NCI-H146 treated with DMSO at 0.1 percent for 48 hours (cell line): Measurements from ENCODE around the gene BIRC2.
"Not testable (repeated sequence)": the region's sequence is repeated elsewhere in the genome, so short reads cannot be mapped to it uniquely, and the experiment has no call there.

Source experiments
- DNase-seq: peaks from one replicate; lab custom pipeline; 2025; ENCODE audit not compliant: unreplicated experiment; lab: John Stamatoyannopoulos, UW

BIRC2 gene

GRCh38 chr11:102374633-102375424 is 27.8 kb downstream of the BIRC2 start:
- DNase-seq = not testable (repeated sequence)

DNA sequence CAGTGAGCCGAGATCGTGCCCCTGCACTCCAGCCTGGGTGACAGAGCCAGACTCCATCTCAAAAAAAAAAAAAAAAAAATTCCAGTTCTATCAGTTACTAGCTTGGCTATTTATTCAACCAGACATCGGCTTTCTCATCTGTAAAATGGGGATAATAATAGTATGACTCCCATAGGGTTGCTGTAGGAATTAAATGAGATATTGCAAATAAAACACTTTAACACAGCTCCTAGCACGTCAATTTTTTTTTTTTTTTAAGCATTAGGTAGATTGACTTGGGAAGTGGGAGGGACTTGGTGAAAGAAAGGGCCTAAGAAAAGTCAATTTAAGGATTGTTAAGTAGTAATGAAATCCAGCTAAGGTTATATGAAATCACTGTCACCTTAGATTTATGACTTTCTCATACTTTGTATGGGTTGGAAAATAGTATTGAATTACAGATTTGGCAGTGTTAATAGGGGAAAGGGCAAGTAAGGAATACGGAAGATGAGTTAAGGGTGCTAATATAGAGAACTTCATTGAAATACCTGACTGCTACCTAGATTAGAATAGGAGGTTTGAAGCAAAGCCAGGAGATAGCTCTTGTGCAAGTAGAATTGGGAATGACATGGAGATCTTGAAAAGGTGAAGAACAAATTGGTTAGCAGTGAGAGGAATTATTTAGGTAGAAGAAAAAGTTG is 28.8 kb downstream of the BIRC2 start:
- no peak for DNase-seq

DNA sequence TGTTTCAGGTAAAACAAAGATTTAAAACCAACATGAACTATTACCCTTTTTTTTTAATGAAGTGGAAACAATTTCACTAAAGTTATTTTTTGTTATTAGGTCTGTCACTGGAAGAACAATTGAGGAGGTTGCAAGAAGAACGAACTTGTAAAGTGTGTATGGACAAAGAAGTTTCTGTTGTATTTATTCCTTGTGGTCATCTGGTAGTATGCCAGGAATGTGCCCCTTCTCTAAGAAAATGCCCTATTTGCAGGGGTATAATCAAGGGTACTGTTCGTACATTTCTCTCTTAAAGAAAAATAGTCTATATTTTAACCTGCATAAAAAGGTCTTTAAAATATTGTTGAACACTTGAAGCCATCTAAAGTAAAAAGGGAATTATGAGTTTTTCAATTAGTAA is 30.9 kb downstream of the BIRC2 start:
- DNase-seq = no peak

- DNase-seq = no peak
These were observed 31.8 kb downstream of the BIRC2 start for GRCh38 chr11:102378818-102379217.

GRCh38 chr11:102382384-102382783 is 35.4 kb downstream of the BIRC2 start:
- DNase-seq = no peak

DNA sequence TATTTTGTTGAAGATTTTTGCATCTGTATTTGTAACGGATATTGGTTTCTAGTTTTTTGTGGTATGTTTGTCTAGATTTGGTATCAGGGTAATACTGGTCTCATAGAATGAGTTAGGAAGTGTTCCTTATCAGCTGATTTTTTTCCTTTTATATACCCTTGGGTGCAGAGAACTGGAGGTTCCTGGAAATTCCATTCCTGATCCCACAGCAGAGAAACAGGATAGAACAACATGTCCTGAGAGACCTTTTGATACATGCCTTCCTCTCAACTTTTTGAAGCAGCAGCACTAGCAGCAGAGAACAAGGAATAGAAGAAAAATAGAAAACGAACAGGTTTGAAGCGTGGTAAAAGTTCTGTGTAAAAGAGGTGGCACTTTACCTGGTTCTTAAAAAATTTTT is 36.8 kb downstream of the BIRC2 start:
- DNase-seq = no peak

GRCh38 chr11:102384419-102385079 is 37.5 kb downstream of the BIRC2 start:
- no peak for DNase-seq

GRCh38 chr11:102385085-102386007 is 38.3 kb downstream of the BIRC2 start:
- DNase-seq = no peak

GRCh38 chr11:102386136-102386734 is 39.2 kb downstream of the BIRC2 start:
- no peak for DNase-seq

DNA sequence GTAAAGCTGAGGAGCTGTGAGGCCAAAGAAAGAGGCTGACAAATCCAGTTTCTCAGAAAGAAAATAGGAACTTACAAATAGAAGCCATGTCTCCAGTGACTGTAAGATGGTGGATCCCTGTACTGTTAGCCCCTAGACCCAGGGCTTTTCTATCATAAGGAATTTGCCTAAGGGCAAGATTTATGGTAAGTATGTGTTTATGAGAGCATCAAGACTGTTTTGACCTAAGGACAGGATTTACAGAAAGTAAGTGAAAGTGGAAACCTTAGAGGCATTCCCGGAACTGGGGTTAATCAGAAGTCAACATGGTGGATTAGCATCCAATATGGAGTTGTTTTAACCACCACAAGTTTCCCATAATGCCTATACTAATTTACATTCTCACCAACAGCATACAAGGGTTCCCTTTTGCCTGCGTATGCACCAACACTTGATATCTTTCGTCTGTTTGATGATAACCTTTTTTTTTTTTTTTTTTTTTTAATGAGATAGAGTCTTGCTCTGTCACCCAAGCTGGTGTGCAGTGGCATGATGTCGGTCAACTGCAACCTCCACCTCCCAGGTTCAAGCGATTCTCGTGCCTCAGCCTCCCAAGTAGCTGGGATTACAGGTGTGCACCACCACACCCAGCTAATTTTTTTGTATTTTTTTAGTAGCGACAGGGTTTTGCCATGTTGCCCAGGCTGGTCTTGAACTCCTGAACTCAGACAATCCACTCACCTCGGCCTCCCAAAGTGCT is 40.2 kb downstream of the BIRC2 start:
- DNase-seq = no peak

DNA sequence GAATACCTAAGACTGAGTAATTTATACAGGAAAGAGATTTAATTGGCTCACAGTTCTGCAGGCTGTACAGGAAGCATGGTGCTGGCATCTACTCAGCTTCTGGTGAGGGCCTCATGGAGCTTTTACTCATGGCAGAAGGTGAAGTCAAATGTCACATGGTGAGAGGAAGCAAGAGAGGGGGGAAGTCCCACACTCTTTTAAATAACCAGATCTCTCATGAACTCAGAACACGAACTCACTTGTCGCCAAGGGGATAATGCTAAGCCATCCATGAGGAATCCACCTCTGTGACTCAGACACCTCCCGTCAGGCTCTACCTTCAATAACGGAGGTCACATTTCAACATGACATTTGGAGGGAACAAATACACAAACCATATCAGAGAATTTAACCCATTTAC is 42.2 kb downstream of the BIRC2 start:
- no peak for DNase-seq

DNA sequence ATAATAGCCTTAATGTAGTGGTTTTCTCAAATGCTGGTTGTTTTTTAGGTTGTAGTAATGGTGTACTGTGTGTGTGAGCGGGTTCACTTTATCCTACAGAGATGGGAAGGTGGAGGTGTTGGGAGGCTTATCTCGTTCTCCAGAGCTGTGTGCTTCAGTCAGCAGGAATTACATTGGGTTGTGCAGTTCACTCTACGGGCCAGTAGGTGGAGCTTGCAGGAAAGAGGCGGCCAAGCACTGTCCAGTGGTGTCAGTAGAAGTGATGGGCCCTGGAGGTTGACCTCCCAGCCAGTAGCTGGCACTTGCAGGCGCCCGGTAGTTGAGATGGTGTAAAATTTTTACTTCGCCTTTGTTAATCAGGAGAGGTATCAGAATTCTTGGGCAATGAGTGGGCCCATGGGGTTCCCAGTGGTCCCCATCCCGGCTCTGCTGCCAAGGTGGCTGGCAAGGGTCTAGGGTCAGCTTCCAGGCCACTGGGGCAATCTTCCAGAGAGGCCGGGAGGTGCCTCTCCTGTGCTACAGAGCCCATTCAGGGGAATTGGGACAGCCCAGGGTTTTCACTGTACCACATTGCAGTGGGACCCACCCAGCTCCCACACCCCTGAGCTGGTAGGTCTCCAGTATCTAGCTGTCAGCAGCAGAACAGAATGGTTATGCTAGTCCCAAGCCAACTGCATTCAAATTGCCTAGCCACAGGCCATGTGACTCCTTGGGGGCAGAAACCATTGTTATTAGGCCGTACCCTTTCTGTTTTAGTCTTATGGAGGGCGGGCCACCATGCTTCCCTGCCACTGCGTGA is 43.9 kb downstream of the BIRC2 start:
- peak; percentile 68 for DNase-seq

DNA sequence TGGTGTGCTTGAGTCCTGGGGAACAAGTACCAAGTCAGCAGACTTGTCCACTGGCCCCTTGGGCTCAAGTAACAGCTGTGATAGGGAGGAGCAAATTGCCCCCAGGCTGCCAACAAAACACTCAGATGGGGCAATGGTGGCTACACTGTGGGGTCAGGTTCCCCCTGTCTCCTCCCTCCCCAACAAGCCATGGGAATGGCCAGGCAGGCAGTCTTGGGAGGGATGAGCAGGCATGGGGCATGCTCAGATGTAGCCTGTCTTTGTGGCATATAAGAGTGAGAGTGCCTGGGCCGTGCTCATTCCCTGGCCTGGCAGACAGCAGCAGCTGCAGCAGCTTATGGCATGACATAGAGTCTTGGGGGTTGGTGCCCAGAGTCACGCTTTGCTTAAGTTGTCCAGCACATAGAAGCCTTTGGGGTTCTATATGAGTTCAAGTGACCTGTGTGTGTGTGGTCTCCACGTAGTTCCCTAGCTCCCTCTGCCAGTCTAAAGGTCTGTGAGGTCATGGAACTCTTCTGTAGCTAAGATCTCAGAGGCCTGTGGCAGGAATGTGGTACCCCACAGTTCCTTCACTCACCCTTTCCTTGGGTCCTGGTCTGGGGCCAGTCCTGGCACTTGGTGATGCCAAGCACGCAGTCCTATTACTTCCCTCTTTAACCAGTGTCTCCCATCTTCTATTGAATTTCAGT is 44.7 kb downstream of the BIRC2 start:
- no peak for DNase-seq

GRCh38 chr11:102393272-102393730 is 46.3 kb downstream of the BIRC2 start:
- DNase-seq = no peak

DNA sequence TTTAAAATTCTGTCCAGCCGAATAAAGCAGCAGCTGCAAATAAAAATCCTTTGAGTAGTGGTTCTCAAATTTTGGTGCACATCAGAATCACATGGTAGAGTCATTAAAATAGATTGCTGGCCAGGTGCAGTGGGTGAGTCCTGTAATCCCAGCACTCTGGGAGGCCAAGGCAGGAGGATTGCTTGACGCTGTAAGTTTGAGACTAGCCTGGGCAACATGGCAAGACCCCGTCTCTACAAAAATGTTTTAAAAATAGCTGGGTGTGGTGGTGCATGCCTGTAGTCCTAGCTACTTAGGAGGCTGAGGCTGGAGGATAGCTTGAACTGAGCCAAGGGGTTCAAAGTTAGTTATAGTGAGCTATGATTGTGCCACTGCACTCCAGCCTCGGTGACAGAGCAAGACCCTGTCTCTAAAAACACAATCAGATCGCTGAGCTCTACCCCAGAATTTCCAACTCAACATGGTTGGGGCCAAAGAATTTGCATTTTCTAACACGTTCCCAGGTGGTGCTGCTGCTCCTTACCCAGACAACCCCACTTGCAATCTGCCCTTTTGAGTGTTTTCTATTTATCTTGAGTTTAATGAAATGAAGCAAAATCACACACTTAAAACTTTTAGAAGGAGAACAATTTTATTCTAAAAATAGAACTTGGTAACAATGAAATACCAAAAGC is 48.8 kb downstream of the BIRC2 start:
- DNase-seq = no peak

DNA sequence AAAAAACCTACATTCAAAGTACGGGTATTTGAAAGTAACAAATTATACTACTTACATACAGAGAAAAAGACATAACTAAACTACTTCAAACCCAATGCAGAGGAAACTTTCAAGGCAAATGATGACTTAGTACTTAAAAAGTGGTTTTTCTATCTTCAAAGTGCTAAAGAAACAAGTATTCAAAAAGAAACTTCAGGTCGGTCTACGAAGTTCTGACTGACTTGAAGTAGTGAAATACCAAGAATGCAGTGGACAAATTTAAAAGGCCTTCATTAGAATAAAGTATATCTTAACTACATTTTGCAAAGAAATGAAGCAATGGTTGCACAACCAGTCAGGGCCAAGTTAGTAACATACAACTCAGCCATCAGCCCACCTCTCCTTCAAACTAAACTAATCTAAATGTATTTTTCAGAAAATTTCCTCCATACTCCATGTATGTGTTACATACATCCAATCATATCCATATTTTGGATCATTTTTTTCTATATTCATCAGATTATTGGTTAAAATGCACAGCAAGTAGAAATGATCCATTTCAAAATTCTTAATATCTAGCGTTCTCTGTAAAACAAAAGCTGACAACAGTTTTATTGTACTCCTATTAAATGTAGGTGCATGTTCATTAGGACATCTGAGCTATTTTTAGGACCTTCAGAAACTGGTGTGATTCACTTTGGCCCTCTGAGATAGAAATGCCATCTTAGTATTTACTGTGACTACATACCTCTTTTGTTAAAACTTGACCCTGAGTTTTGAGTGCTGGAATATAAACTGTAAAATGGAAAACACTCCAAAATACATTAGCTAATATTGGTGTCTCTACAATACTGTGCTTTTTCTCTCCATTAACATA is 49.9 kb downstream of the BIRC2 start:
- no peak for DNase-seq

DNA sequence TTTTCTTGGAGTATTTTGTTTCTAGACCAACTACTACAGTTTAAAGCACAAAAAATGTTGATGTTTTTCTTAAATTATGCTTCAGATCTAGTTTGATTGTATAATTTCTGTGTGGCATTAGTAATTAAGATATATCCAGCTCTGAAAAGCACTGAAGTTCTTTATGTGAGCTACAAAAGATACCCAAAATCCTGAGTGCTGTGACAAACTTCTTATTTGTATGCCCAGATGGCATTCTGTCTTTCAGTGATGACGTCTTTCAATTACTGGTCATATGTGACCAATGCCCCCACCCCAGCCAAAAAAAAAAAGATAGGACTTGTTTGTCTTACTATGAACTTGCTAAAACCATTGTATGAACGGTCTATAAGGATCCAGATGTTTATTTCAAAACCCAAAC is 51.3 kb downstream of the BIRC2 start:
- no peak for DNase-seq
